HG03108 (cell line): ENCODE results near the gene GRK6.

Experiments
- ATAC-seq: cut with Tn5 transposase; IDR thresholded peaks from one replicate; pipeline ENCODE4 v1.9.1; 2021; ENCODE audit warnings: moderate library complexity; ENCODE audit not compliant: unreplicated experiment

GRK6 gene

DNA sequence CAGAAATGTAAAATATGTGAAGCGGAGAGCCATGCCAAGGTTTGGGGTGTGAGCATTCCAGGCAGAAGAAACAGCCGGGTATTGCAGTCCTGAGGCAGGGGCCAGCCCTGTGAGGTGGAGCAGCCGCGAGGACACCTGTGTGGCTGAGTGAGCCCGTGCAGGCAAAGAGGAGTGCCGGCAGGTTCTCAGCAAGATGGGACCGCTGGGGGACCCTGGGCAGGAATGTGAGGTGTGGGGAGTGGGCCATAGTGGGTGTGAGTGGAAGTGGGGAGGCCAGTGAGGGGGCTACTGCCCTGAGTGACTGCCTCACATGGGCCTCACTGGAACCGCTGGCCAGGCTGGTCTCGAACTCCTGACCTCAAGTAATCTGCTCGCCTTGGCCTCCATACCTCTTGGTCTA, 12.0 kb downstream of the GRK6 start:
- no peak for ATAC-seq

DNA sequence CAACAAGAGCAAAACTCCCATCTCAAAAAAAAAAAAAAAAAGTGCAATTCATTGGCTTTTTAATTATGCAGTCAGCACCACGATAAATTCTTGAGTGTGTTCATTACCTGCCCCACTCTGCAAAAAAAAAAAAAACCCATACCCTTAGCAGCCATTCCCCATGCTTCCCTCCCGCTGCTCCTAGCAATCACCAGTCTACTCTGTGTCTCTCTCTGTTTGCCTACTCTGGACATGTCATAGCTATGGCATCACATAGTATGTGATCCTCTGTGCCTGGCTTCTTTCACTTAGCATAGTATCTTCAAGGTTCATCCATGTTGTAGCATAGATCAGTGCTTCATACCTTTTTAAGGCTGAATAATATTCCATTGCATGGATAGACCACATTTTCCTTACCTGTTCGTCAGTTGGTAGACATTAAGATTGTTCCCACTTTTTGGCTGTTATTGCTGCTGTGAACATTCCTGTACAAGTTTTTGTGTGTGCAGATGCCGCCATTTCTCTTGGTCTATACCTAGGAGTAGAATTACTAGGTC, 13.1 kb downstream of the GRK6 start:
- no peak for ATAC-seq

DNA sequence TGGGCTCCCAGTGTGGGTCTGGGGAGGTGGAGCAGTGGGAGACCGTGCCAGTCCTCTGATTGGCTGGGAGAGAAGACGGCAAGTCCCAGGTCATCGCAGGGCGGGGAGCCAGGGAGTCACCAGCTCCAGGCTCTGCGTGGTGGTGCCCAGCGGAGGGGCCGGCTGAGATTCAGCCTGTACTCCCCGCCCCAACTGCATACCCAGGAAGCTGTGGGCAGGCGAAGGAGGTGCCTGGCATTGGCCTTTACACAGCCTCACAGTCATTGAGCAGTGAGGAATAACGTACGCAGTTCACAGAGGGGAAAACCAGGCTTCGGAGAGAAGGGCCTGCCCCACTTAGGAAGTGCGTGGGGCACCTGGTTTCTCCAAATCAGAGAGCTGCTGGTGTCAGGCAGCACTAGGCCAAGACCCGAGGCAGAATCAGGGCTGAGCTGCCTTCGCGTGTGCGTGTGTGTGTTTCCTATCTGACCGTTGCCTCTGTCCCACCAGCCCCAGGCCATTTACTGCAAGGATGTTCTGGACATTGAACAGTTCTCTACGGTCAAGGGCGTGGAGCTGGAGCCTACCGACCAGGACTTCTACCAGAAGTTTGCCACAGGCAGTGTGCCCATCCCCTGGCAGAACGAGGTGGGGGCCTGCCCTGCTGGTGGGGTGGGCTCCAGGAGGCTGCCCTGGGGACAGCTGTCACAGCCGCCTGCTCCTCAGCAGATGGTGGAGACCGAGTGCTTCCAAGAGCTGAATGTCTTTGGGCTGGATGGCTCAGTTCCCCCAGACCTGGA, 13.9 kb downstream of the GRK6 start:
- ATAC-seq, result no peak

DNA sequence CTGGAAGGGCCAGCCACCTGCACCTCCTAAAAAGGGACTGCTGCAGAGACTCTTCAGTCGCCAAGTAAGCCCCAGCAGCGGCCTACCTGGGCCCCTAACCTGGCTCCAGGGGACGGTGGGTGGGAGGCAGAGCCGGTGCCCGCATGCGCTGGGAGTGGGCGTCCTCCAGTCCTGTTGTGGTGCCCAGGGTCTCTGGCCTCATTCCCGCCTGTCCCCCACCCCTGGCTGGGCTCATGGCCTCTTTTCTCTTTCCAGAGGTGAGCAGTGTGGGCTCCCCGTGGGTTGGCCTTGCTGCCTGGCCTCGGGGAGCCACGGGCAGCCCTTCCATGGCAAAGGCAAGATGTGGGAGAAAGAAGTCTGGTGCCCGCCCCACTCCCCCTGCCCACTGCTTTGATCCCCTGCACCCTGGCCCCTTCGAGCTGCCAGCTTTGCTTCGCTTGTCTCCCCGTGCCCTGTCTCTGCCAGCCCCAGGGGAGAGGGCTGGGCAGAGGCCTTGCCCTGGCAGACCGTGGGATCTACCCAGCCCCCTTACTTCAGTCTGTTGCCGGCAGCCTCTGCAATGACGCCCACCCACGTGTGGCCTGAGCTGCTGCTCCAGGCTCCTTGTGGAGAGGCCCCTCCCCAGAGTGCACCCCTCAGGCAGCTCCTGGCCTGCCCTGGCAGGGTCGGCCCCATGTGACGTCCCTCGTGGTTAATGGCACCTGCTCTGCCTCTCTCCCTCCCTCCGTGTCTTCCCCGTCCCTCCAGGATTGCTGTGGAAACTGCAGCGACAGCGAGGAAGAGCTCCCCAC, 14.7 kb downstream of the GRK6 start:
- no peak for ATAC-seq

DNA sequence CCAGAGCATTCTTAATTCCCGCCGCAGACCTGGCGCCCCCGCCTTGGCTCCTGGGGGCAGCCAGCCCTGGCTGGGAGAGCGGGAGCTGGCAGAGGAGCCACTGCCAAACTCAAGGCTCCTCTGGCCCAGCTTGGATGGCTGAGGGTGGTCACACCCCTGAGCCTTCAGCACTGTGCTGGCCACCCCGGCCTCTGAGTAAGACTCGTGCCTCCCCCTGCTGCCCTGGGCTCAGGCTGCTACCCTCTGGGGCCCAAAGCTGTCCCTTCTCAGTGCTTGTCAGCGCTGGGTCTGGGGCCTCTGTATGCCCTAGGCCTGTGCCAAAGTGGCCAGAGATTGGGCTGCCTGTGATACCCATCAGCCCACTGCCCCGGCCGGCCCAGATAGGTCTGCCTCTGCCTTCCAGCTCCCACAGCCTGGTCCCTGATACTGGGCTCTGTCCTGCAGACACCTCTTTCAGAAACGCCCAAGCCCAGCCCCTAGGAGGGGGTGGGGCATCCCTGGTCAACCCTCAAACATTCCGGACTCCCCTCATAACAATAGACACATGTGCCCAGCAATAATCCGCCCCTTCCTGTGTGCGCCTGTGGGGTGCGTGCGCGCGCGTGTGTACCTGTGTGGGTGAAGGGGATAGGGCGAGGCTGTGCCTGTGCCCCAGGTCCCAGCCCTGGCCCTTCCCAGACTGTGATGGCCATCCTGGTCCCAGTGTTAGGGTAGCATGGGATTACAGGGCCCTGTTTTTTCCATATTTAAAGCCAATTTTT, 15.8 kb downstream of the GRK6 start:
- no peak for ATAC-seq

DNA sequence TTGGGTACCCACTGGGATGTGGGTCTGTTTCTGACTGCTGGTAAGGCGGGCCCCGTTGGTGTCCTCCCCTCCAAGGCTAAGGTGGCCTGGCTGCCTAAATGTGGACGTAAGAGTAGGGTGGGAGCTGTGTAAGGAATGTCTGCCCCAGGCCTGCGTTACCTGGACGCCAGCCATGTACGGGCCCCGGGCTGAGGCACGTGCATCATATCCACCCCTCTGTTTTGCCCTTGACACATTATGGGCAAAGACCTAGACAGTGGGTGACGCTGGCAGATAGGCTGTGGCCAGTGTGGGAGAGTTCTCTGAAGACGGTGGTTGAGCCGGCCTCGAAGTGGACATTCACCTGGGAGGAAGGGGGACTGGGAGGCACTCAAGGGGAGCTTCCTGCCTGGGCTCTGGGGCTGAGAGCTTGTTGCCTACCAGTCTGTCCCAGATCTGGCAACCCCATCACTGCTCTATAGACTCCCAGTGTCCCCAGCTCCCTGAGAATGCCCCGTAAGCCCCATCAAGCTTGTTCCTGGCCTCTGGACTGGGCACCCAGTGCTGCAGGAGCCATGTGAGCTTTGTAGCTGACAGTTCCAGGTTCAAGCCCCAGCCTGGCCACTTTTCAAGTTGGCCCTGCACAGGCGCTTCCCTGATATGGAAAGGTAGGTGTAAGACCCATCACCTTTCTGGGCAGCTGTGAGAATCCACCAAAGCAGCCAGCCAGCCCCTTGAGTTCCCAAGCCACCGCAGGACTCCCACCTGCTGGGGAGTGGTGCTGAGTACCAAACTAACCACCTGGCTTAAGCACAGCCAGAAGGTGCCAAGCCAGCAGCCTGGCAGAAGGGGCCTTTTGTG, 16.9 kb downstream of the GRK6 start:
- no peak for ATAC-seq

DNA sequence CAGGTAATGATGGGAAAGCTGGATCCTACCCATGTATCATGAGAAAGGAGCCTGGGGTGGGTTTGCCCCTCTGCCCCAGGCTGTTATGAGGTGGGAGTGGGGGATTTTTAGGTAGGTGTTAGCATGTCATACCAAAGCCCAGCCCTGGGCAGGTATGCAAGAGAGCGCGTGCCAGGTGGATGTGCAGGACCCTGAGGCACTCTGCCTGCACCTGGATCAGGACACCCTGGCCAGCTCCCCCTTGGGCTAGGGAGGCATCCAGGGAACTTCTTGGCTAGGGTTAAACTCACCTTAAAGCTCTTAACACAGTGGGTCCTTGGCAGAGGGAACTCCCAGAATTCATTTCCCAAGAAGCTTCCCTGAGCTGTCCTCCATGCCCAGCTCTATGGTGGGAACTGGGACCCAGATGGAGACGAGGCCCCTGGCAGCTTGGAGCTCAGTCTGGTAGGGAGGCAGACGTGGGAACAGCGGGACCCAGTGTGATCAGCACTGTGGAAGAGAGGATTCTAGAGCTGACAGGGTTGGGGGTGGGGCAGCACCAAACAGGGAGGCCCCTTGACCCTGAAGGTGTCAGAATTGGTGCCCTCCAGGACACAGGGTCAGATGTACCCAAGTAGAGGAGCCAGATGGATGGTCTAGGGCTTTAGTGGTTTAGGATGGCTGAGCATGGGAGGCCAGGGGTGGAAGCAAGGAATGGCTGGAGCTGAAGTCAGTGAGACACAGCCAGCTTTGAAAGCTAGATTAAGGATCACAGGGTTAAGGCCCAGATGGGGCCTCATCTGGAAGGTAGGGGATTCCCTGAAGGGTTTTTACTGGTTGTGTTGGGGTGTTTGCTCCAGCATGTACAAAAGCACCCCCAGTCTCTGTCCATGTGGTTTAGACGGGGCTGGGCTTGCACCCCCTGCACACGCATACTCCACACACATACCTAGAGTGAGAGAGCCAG, 17.9 kb downstream of the GRK6 start:
- no peak for ATAC-seq

DNA sequence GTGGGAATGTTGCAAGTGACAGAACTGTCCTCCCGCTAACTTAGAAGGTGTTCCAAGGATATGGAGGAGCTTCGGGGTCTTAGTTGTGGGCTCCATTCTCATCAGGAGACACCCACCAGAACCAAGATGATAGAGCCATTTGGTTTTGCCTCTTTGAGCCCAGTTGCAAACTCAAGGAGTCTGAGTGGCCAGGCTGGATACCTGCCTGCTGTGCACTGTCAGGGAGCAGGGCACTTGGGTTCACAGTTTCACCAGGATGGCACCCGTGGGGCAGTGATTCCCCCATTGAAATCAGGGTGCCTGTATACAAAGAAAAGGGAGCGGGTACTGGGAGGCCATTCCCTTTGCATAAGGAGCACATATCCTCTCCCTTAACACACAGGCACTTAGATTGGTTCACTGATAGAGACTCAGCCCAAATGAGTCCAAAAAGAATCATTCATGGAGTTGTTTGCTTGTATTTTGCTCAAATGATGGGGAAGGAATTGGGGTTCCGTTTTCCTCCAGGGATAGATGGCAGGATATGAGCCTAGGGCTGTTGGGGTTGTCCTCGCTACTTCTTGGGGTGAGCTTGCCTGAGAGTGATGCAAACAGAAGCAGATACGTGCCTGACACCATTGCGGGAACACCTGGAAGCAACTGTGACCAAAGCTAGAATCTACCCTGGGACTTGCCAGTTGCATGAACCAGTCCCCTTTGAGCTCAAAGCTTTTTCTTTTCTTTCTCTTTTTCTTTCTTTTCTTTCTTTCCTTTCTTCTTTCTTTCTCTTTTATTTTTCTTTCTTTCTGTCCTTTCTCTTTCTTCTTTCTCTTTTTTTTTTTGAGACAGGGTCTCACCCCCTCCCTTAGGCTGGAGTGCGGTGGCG, 18.8 kb downstream of the GRK6 start:
- no peak for ATAC-seq

DNA sequence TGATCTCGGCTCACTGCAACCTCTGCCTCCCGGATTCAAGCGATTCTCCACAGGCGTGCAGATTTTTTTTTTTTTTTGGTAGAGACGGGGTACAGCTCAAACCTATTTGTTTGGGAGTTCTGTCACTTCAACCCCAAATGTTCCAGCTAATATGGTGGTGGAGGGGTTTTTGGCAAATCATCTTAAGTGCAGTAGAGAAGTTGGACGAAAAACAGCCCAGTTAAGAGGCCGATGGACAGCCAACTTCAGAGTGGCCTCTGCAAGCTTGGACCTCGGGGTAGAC, 19.4 kb downstream of the GRK6 start:
- no peak for ATAC-seq

DNA sequence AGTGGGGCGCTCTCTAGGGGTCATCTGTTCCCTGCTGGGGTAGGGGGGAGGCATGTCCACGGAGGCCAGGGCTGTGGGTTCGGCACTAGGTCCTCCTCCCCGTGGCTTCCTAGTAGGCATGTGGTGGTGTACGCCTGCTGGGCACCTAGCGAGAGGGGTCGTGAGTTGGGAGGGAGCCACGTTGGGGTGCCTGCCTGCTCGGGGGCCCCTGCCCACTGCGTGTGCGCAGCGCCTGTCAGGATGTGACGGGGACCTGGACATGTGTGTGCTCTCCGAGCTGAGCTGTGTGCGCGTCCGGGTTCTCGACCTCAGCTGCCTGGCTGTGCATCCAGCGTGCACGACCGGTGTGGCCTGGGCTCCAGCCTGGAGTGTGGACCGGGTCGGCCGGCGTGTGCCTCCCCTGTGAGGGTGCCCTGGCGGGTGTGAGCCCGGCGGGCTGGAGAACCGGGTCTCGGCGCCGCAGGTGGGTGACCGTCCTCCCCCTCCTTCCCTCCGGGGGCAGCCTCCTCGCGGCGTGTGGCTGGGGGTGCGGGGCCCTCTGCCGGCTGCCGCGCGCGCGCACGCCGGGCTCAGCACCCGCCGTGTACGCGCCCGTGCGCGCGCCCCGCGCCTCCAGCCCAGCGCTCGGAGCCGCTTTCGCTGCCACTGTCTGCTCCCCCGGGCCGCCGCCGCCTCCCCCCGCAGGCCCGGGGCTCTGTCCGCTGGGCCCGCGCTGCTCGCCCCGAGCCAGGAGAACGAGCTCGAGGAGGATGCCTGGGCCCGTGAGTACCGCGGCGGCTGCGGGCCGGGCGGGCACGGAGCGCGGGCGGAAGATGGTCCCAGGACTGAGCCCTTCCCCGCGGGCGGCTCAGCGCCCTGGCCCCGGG, 20.0 kb downstream of the GRK6 start, which contains the start of gene PRR7:
TSS of gene PRR7 (plus strand) at position 615 of the 866 bp plus-strand sequence. CDS start 8,254 bp downstream, outside the sequence.
- peak; percentile 35 for ATAC-seq

DNA sequence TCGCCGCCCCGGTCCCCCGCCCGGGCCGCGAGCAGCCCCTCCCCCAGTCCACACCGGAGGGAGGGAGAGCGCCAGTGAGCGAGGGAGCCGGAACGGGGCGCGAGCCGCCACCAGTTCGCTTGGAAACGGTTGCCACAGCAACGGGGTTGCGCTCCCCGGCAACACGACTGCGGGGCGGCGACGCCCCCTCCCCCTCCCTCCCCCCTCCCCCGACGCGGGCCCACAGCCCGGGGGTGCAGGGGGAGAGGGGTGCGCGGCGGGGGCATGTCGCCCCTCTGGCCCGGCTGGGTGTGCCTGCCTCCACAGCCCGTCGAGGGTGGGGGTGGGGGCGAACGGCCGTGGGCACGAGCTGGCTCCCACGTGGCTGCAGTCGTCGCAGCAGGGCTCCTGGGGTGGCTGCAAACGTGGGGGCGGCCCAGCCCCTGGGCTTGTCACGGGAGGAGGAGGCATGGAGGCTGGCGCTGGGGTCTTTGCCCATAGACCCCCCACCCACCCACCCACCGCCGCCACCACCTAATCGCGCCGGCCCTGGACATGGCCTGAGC, 20.7 kb downstream of the GRK6 start:
- ATAC-seq, result peak; percentile 24

DNA sequence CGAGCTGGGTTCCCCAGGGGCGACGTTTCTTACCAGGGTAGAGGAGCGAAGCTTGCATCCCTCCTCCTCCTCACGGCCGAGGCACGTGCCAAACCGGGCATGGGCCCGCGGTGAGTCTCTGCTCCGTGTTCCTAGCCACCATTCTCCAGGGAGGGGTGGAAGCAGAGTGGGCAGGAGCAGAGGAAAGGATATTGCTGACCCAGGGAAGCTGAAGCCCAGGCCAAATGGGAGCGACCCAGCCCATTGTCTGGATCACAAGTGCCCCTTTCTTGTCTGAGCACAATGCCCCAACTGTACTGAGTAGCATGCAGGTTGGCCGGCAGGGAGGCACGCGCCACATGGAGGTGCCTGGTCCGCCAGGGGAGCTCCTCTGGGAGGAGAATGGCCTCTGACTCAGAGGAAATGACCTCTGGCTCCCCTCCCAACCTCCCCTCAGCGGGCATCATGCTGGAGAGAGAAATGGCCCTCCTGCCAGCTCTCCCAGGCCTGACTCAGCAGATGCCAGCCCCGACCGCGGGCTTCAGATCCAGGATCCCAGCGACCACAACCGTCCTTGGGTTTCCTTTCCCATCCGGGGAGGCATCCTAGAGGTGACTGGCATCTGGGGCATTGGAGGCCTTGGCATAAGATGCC, 21.3 kb downstream of the GRK6 start:
- ATAC-seq, result no peak

DNA sequence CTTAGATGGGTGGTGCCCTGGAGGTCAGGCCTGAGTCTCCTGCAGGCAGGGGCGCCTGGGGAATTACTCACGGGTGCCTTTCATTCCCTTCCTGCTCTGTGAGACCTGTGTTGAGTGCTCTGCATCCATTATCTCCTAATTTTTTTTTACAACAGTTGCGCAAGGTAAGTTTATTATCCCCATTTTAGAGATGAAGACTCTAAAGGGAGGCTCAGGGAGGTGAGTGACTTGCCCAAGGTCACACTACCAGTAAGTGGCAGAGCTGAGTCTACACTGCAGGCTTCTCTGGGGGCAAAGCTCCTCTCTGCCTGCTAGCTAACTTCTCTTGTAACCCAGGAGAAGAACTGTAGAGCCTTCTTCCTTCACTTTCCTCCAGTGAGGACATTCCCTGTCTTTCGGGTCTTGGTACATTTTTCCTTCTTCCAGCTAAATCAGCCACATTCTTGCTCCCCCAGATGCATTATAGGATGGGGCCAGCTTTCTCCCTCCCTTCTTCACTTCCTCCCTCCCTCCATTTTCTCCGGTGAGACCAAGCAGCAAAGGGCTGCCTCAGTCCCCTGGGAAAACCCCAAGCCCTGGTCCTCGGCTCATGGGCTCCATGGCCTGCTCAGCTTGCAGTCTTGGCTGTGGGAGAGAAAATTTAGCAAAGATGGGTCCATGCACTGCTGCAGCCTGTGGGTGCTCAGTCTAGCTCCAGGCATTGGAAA, 21.9 kb downstream of the GRK6 start:
- no peak for ATAC-seq

DNA sequence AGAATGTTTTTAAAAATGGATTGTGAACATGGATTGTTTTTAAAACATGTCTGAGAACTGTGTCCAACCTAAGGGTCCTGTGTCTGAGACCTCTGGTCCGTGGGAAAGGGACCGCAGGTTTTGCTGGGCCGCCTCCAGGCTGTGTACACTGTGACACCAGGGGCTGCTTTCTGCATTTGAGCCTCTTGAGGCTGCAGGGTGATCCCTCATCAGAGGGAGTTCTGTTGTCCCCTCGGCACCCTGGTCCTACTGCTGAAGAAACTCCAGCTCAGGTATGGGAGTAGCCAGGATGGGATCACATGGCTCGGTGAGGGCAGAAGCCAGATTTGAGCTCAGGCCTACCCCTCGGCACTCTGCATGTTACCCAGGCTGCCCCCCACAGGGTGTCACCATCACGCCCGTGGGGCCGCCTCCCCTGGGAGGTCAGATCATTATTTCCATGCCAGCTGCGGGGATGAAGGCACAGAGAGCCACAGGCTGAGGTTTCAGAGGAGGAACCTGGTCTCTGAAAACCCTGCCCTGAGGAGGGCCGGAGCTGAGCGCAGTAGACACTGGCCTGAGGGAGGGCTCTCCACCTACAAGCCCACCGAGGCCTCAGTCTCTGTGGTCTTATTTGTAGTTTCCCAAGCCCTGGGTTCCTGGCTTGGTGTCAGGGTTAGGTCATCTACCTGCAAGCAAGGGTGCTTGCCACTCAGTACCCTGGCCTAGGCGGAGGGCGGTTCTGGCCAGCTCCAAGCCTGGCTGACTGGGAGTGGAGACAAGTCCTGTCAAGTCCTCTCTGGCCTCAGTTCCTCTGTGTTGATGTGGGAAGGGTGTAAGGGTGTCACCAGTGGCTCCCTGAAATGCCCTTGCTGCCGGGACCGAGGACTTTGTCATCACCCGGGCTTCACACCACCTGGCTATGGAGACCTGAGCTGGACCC, 22.9 kb downstream of the GRK6 start:
- no peak for ATAC-seq
